Hair follicle dermal papilla cell (primary cell): ENCODE results near the gene RWDD4. TPM values are rescaled to one million over a fixed set of nuclear protein-coding genes. Genes with fewer than 3 reads are reported as not detected.

Experiments used
- small RNA-seq: library from RNA; depleted of rRNA; stranded (forward); fragments of <200 nt; gene quantifications from one replicate; pipeline ENCODE3, GENCODE V24; 2012
- total RNA-seq: library from RNA; depleted of rRNA; stranded (reverse); fragments of >200 nt; gene quantifications from 2 replicates; pipeline ENCODE4 v1.2.3, GENCODE V29; 2012

The RWDD4 gene
- total RNA-seq = 19.1 and 19.9 TPM in 2 replicates

DNA sequence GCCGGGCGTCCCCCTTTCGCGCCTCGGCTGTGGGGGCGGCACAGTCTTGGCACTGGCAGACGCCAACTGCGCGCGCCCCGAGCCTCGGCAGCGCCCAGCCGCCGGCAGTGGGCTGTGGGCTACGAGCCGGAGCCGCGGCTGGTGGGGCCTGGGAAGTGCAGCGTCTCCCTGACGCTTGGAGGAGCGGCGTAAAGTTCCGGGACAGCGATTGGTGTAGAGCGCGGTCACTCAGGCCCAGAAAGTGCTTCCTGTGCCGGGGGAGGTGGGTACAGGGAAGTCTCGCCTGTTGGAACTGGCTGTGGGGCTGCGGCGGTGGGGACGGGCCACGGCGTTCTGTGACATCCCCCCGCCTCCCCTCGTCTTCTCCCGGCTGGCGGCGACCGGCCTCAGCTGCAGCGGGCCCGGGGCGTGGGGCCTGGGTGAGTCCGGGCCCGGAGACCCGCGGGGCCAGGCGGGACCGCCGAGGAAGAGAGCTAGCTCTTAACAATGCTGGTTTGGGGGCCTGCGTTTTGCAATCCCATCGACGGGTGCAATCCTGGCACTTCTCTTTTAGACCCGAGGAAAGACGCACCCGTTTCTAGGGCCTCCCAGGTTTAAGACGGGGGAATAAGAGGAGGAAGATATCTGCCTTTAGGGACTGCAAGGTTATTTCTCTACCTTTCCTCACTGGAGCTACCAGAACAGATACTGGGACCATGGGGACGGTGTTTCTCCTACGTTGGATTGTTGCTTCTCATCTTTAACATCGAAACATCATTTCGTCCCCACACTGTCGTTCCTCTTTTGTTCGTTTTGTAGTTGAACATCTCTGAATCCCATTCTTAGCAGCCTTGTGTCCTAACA lies at the start of gene RWDD4, which contains the start of gene TRAPPC11:
Gene RWDD4, minus strand, starts transcription at position 157 of the 843 bp plus-strand sequence. CDS start 233 bp downstream, outside the sequence.
Gene TRAPPC11, plus strand, starts transcription at position 265 of the 843 bp plus-strand sequence. CDS start 4,575 bp downstream, outside the sequence.

Small RNAs within 50 kb of the gene (small RNA-seq; reads per million reads assigned to genes)
- gene RNU6-1053P = not detected
- gene RNU6-335P = not detected
- not detected for gene RNU6-479P

Other genes starting within 250 kb of the RWDD4 start
- 15.8 and 17.7 TPM in 2 replicates for gene CDKN2AIP, start 214.5 kb downstream of the RWDD4 start, total RNA-seq
- gene ING2, start 154.1 kb downstream of the RWDD4 start, total RNA-seq = 6.6 and 7.1 TPM in 2 replicates
- 39.6 and 45.4 TPM in 2 replicates for gene TRAPPC11, start 108 bp upstream of the RWDD4 start, total RNA-seq
- 0.49 and 0.81 TPM in 2 replicates for gene STOX2, start 246.1 kb upstream of the RWDD4 start, total RNA-seq